ENCODE results near the gene PDZD2. TPM values are rescaled to one million over a fixed set of nuclear protein-coding genes. Genes with fewer than 3 reads are reported as not detected.

Gene PDZD2
- polyA plus RNA-seq, 3 donors: 0.10 TPM; not detected in 2

DNA sequence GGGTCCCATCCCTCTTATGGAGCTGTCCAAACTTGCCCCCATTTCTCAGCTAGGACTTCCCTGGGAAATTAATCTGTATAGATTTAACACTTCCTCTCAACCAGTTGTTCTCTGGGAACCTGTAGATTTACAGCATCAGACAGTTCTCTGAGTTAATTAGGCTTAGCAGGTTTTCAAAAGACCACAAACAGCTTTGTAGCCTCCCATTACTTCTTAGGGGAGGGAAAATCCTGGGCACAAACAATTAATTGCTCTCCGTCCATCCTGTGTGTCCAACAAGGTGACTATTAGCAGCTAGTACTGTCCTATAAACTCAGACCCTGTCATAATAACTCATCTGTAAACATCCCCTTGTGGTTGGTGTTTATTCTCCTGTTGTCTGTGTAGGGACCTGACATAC, 337.2 kb downstream of the PDZD2 start:
- no peaks in the 10 kb centered on the region for H3K4me1 ChIP-seq (ENCODE audit: control insufficient read depth in 1 of 2, insufficient read depth in 2 of 2, low read length in 2 of 2)
- no peak overlapping the region for H2AFZ ChIP-seq (ENCODE audit: insufficient read depth, low read depth, low read length, poor library complexity, severe bottlenecking)
- H3K9me3 Mint-ChIP-seq: peaks cover 0 to 5% (median 0%) of the 10 kb centered on the region in 7 donors
- intact Hi-C loops (cut with micrococcal nuclease): no loop called here
- H3K27ac ChIP-seq (ENCODE audit: low read depth in 1 of 2, low read length in 2 of 2): no peak overlapping the region
- H3K9me3 ChIP-seq (replicated peaks in 1 of 2; ENCODE audit: control insufficient read depth in 1 of 2, insufficient read depth in 1 of 2, low read length in 2 of 2): no peaks in the 10 kb centered on the region
- peaks cover 0 to 2% (median 0%) of the 10 kb centered on the region in 3 donors for H3K27me3 Mint-ChIP-seq (ENCODE audit: low read depth in 3 of 3)
- H3K36me3 ChIP-seq (replicated peaks in 1 of 2; ENCODE audit: control insufficient read depth in 1 of 2, insufficient read depth in 2 of 2, low read length in 2 of 2): no peaks in the 10 kb centered on the region
- TF ChIP-seq, protein P1, sequence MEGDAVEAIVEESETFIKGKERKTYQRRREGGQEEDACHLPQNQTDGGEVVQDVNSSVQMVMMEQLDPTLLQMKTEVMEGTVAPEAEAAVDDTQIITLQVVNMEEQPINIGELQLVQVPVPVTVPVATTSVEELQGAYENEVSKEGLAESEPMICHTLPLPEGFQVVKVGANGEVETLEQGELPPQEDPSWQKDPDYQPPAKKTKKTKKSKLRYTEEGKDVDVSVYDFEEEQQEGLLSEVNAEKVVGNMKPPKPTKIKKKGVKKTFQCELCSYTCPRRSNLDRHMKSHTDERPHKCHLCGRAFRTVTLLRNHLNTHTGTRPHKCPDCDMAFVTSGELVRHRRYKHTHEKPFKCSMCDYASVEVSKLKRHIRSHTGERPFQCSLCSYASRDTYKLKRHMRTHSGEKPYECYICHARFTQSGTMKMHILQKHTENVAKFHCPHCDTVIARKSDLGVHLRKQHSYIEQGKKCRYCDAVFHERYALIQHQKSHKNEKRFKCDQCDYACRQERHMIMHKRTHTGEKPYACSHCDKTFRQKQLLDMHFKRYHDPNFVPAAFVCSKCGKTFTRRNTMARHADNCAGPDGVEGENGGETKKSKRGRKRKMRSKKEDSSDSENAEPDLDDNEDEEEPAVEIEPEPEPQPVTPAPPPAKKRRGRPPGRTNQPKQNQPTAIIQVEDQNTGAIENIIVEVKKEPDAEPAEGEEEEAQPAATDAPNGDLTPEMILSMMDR (IDR thresholded peaks at IDR 0.05): no peak
- H3K9ac ChIP-seq (ENCODE audit: insufficient read depth, low read length, poor library complexity, severe bottlenecking): no peak overlapping the region
- no peak overlapping the region for H3K4me3 ChIP-seq (replicated peaks in 1 of 3; ENCODE audit: low read depth in 2 of 3, low read length in 3 of 3)
- H4K20me1 ChIP-seq (ENCODE audit: insufficient read depth, low read length): no peaks in the 10 kb centered on the region
- no peaks in the 10 kb centered on the region for H3K27me3 ChIP-seq (ENCODE audit: control insufficient read depth in 2 of 2, insufficient read depth in 2 of 2, low read length in 2 of 2)
- H3K79me2 ChIP-seq (ENCODE audit: insufficient read depth, low read length): no peaks in the 10 kb centered on the region
- no peak overlapping the region for H3K4me2 ChIP-seq (replicated peaks; ENCODE audit: extremely low read depth, low read length, poor library complexity, severe bottlenecking)
- WGBS (ENCODE audit: insufficient coverage): no CpG with 5 or more reads among the region's 1 CpG
- DNase-seq: no peak
- H3K27ac Mint-ChIP-seq: no peak overlapping the region
- H3K4me3 Mint-ChIP-seq: no peak overlapping the region
- H3K4me1 Mint-ChIP-seq: no peaks in the 10 kb centered on the region
- no peaks in the 10 kb centered on the region for H3K36me3 Mint-ChIP-seq

DNA sequence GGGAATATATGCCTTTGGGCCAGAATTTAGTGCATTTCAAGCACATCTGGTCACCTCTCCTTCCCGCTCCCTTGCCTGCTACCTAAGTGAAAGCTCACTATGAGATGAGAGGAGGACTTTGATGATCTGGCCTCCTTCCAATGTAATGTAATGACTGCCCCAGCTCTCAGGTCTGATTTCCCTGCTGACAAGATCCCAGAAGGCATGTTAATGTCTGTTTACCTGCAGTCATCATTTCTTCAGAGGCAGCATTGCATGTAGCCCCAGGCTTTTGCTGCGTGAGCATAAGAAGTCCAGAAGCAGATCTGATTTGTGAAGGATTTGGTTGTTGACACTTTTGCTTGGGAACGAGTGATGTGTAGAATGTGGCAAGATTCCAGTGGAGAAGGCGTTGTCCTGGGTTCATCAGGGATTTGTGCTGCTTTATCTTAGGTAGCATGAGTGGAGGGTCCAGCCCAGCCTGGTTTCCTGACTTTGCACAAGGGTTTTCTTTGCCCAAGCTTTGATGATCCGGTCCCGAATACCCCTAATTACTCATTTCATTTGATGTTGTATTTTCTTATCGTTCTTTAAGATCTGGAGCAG, 342.5 kb downstream of the PDZD2 start:
- Histone ChIP-seq H3K27me3 (ENCODE audit: control insufficient read depth in 2 of 2, insufficient read depth in 2 of 2, low read length in 2 of 2) (no peaks in the 10 kb centered on the region), H3K9ac (ENCODE audit: insufficient read depth, low read length, poor library complexity, severe bottlenecking) (no peak overlapping the region), H3K79me2 (ENCODE audit: insufficient read depth, low read length) (no peaks in the 10 kb centered on the region), H3K4me1 (ENCODE audit: control insufficient read depth in 1 of 2, insufficient read depth in 2 of 2, low read length in 2 of 2) (no peaks in the 10 kb centered on the region), H4K20me1 (ENCODE audit: insufficient read depth, low read length) (no peaks in the 10 kb centered on the region), H3K27ac (ENCODE audit: low read depth in 1 of 2, low read length in 2 of 2) (no peak overlapping the region), H2AFZ (ENCODE audit: insufficient read depth, low read depth, low read length, poor library complexity, severe bottlenecking) (no peak overlapping the region), H3K9me3 (replicated peaks in 1 of 2; ENCODE audit: control insufficient read depth in 1 of 2, insufficient read depth in 1 of 2, low read length in 2 of 2) (no peaks in the 10 kb centered on the region), H3K4me2 (replicated peaks; ENCODE audit: extremely low read depth, low read length, poor library complexity, severe bottlenecking) (no peak overlapping the region), H3K4me3 (replicated peaks in 1 of 3; ENCODE audit: low read depth in 2 of 3, low read length in 3 of 3) (no peak overlapping the region), H3K36me3 (replicated peaks in 1 of 2; ENCODE audit: control insufficient read depth in 1 of 2, insufficient read depth in 2 of 2, low read length in 2 of 2) (no peaks in the 10 kb centered on the region)
- intact Hi-C loops (cut with micrococcal nuclease): no loop called here
- Mint-ChIP-seq H3K27me3 (ENCODE audit: low read depth in 3 of 3) (peaks cover 0 to 2% (median 2%) of the 10 kb centered on the region in 3 donors), H3K27ac (no peak overlapping the region), H3K4me3 (no peak overlapping the region), H3K9me3 (peaks cover 0 to 4% (median 0%) of the 10 kb centered on the region in 7 donors), H3K36me3 (no peaks in the 10 kb centered on the region), H3K4me1 (no peaks in the 10 kb centered on the region)
- no peak for DNase-seq
- TF ChIP-seq, protein P1 (IDR thresholded peaks at IDR 0.05): no peak
- WGBS (ENCODE audit: insufficient coverage): 93% methylated on average over 6 of the region's 7 CpGs

Measured in CD14-positive monocyte (primary cell).